ENCODE data around the gene ZNF530. TPM values are rescaled to one million over a fixed set of nuclear protein-coding genes. Genes with fewer than 3 reads are reported as not detected.

The ZNF530 gene
- polyA plus RNA-seq, 3 donors = 4.9 to 6.3 (median 4.9) TPM

DNA sequence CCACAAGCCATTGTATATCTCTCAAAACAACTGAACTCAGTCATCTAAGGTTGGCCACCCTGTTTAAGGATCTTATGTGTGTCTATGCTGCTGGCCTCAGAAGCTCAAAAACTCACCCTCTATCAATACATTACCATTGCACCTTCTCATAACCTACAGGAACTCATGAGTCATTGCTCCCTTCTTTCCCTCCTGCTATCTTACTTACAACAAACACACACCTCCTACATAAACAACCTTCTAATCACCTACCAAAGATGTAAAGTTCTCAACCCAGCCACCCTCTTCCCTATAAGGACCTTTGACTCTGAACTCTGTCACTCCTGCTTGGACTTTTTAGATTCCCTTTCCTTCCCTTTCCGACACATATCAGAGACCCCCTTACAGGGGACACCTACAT lies 55.8 kb downstream of the ZNF530 start:
- no peak for DNase-seq (ENCODE audit: extremely low read depth in 1 of 11, low read depth in 9 of 11, low spot score in 4 of 11)

GRCh38 chr19:57656346-57656745 lies 56.7 kb downstream of the ZNF530 start:
- DNase-seq (ENCODE audit: extremely low read depth in 1 of 11, low read depth in 9 of 11, low spot score in 4 of 11) = no peak

Other genes with a start within 250 kb of the ZNF530 start
- gene ZNF304, start 248.6 kb upstream of the ZNF530 start, polyA plus RNA-seq (ENCODE audit: insufficient read length in 3 of 3) = 10 to 100 TPM; 16.2 to 17.6 (median 17.3) TPM
- gene TRAPPC2B, start 236.3 kb upstream of the ZNF530 start, polyA plus RNA-seq (ENCODE audit: insufficient read length in 3 of 3) = 10 to 100 TPM; 16.4 to 18.2 (median 18.2) TPM
- 1 to 10 TPM; 5.9 to 7.0 (median 6.4) TPM for gene ZNF547, start 236.3 kb upstream of the ZNF530 start, polyA plus RNA-seq (ENCODE audit: insufficient read length in 3 of 3)
- 10 to 100 TPM; 18.5 to 35.6 (median 20.5) TPM for gene ZNF548, start 210.0 kb upstream of the ZNF530 start, polyA plus RNA-seq (ENCODE audit: insufficient read length in 3 of 3)
- 10 to 100 TPM; 11.6 to 12.6 (median 11.9) TPM for gene ZNF17, start 188.7 kb upstream of the ZNF530 start, polyA plus RNA-seq (ENCODE audit: insufficient read length in 3 of 3)
- 10 to 100 TPM in 2 of 3 donors, 1 to 10 TPM in 1; 9.6 to 18.0 (median 10.5) TPM for gene ZNF749, start 164.6 kb upstream of the ZNF530 start, polyA plus RNA-seq (ENCODE audit: insufficient read length in 3 of 3)
- gene VN1R1, start 142.7 kb upstream of the ZNF530 start, polyA plus RNA-seq (ENCODE audit: insufficient read length in 3 of 3) = 1 to 10 TPM; 2.5 to 4.7 (median 3.1) TPM
- gene ZNF772, start 122.3 kb upstream of the ZNF530 start, polyA plus RNA-seq (ENCODE audit: insufficient read length in 3 of 3) = 10 to 100 TPM; 21.3 to 23.6 (median 22.8) TPM
- 10 to 100 TPM; 20.3 to 22.7 (median 20.8) TPM for gene ZNF419, start 112.1 kb upstream of the ZNF530 start, polyA plus RNA-seq (ENCODE audit: insufficient read length in 3 of 3)
- gene ZNF773, start 99.9 kb upstream of the ZNF530 start, polyA plus RNA-seq (ENCODE audit: insufficient read length in 3 of 3) = 10 to 100 TPM; 12.0 to 16.8 (median 15.4) TPM
- gene ZNF549, start 72.5 kb upstream of the ZNF530 start, polyA plus RNA-seq (ENCODE audit: insufficient read length in 3 of 3) = 10 to 100 TPM; 12.5 to 16.4 (median 15.8) TPM
- gene ZNF550, start 40.0 kb upstream of the ZNF530 start, polyA plus RNA-seq (ENCODE audit: insufficient read length in 3 of 3) = 10 to 100 TPM; 18.5 to 21.8 (median 20.6) TPM
- 10 to 100 TPM in 1 of 3 donors, 1 to 10 TPM in 2; 7.7 to 10.8 (median 9.1) TPM for gene ZNF416, start 21.0 kb upstream of the ZNF530 start, polyA plus RNA-seq (ENCODE audit: insufficient read length in 3 of 3)
- 10 to 100 TPM; 19.3 to 23.8 (median 20.8) TPM for gene ZIK1, start 15.7 kb upstream of the ZNF530 start, polyA plus RNA-seq (ENCODE audit: insufficient read length in 3 of 3)
- 10 to 100 TPM; 25.4 to 29.1 (median 26.7) TPM for gene ZNF134, start 14.4 kb downstream of the ZNF530 start, polyA plus RNA-seq (ENCODE audit: insufficient read length in 3 of 3)
- 10 to 100 TPM; 31.6 to 42.6 (median 35.0) TPM for gene ZNF211, start 33.3 kb downstream of the ZNF530 start, polyA plus RNA-seq (ENCODE audit: insufficient read length in 3 of 3)
- gene ZSCAN4, start 69.0 kb downstream of the ZNF530 start, polyA plus RNA-seq (ENCODE audit: insufficient read length in 3 of 3) = under 1 TPM in 2 of 3 donors, not detected in 1; 0.06 to 0.08 TPM
- gene ZNF551, start 82.1 kb downstream of the ZNF530 start, polyA plus RNA-seq (ENCODE audit: insufficient read length in 3 of 3) = 10 to 100 TPM; 14.2 to 17.3 (median 16.4) TPM
- gene ZNF154, start 109.3 kb downstream of the ZNF530 start, polyA plus RNA-seq (ENCODE audit: insufficient read length in 3 of 3) = 10 to 100 TPM; 26.3 to 36.1 (median 27.7) TPM
- 10 to 100 TPM; 17.7 to 20.6 (median 20.0) TPM for gene ZNF671, start 127.7 kb downstream of the ZNF530 start, polyA plus RNA-seq (ENCODE audit: insufficient read length in 3 of 3)
- gene ZNF776, start 146.9 kb downstream of the ZNF530 start, polyA plus RNA-seq (ENCODE audit: insufficient read length in 3 of 3) = 10 to 100 TPM; 34.6 to 45.6 (median 37.8) TPM
- gene ZNF586, start 169.8 kb downstream of the ZNF530 start, polyA plus RNA-seq (ENCODE audit: insufficient read length in 3 of 3) = 10 to 100 TPM; 21.2 to 29.9 (median 23.7) TPM
- 10 to 100 TPM; 14.2 to 26.2 (median 19.2) TPM for gene ZNF552, start 215.0 kb downstream of the ZNF530 start, polyA plus RNA-seq (ENCODE audit: insufficient read length in 3 of 3)
- gene ZNF587B, start 230.4 kb downstream of the ZNF530 start, polyA plus RNA-seq (ENCODE audit: insufficient read length in 3 of 3) = 10 to 100 TPM; 14.2 to 18.6 (median 17.5) TPM
- gene ZNF587, start 250.0 kb downstream of the ZNF530 start, polyA plus RNA-seq (ENCODE audit: insufficient read length in 3 of 3) = 10 to 100 TPM; 24.8 to 49.0 (median 27.3) TPM

Data from renal cortex interstitium (tissue), 11 donors.